ENCODE measurements around the gene SDCCAG8. TPM values are rescaled to one million over a fixed set of nuclear protein-coding genes. Genes with fewer than 3 reads are reported as not detected.
A peak's percentile ranks its signal among the peaks of the same experiment; 100 is the strongest.

The SDCCAG8 gene
- total RNA-seq, 1 donor from 2014 or later: 21.4 TPM

GRCh38 chr1:243454328-243454997 lies 198.6 kb downstream of the SDCCAG8 start:
- DNase-seq (ENCODE audit: low read depth in 2 of 2): no peak

- no peak for DNase-seq (ENCODE audit: low read depth in 2 of 2)
These were observed 200.2 kb downstream of the SDCCAG8 start for GRCh38 chr1:243455760-243456651.

- no peak for DNase-seq (ENCODE audit: low read depth in 2 of 2)
These were observed 201.6 kb downstream of the SDCCAG8 start for GRCh38 chr1:243457363-243457982.

- DNase-seq (ENCODE audit: low read depth in 2 of 2): no peak
These were observed 203.2 kb downstream of the SDCCAG8 start for GRCh38 chr1:243459059-243459458.

- no peak for DNase-seq (ENCODE audit: low read depth in 2 of 2)
These were observed 205.9 kb downstream of the SDCCAG8 start for GRCh38 chr1:243461700-243462099.

- no peak for DNase-seq (ENCODE audit: low read depth in 2 of 2)
These were observed 207.3 kb downstream of the SDCCAG8 start for GRCh38 chr1:243462929-243463697.

- no peak for DNase-seq (ENCODE audit: low read depth in 2 of 2)
These were observed 209.2 kb downstream of the SDCCAG8 start for GRCh38 chr1:243465081-243465480.

GRCh38 chr1:243465738-243466137 lies 209.9 kb downstream of the SDCCAG8 start:
- DNase-seq (ENCODE audit: low read depth in 2 of 2): no peak

- no peak for DNase-seq (ENCODE audit: low read depth in 2 of 2)
These were observed 213.7 kb downstream of the SDCCAG8 start for GRCh38 chr1:243469497-243469896.

- DNase-seq (ENCODE audit: low read depth in 2 of 2): no peak
These were observed 214.7 kb downstream of the SDCCAG8 start for GRCh38 chr1:243470502-243470901.

GRCh38 chr1:243471026-243471685 lies 215.3 kb downstream of the SDCCAG8 start:
- no peak for DNase-seq (ENCODE audit: low read depth in 2 of 2)

- peak; percentile 30 to 84 for DNase-seq (ENCODE audit: low read depth in 2 of 2)
These were observed 216.2 kb downstream of the SDCCAG8 start for GRCh38 chr1:243471754-243472745.

GRCh38 chr1:243473227-243474135 lies 217.6 kb downstream of the SDCCAG8 start:
- no peak for DNase-seq (ENCODE audit: low read depth in 2 of 2)

- DNase-seq (ENCODE audit: low read depth in 2 of 2): no peak
These were observed 218.5 kb downstream of the SDCCAG8 start for GRCh38 chr1:243474136-243474881.

GRCh38 chr1:243474906-243475305 lies 219.1 kb downstream of the SDCCAG8 start:
- DNase-seq (ENCODE audit: low read depth in 2 of 2): no peak

GRCh38 chr1:243475966-243476365 lies 220.1 kb downstream of the SDCCAG8 start:
- DNase-seq (ENCODE audit: low read depth in 2 of 2): no peak

GRCh38 chr1:243477731-243478290 lies 222.0 kb downstream of the SDCCAG8 start:
- DNase-seq (ENCODE audit: low read depth in 2 of 2): no peak

- DNase-seq (ENCODE audit: low read depth in 2 of 2): no peak
These were observed 225.3 kb downstream of the SDCCAG8 start for GRCh38 chr1:243481101-243481500.

All from dermis microvascular lymphatic vessel endothelial cell (primary cell).